PC-9 (cell line): ENCODE data around the gene LYPD6B.

Experiments used
- EZH2 ChIP-seq: fragments of 200-600 bp; sonication (generic); IDR thresholded peaks from 2 replicates; pipeline ENCODE4 v1.8.0; 2017; ENCODE audit warnings: antibody characterized with exemption, low read depth
- TF ChIP-seq, protein P1 (sequence below): fragments of 200-600 bp; sonication (generic); conservative IDR thresholded peaks from 2 replicates; pipeline ENCODE4 v1.6.1; 2017; ENCODE audit warnings: mixed run types, antibody characterized with exemption, mild to moderate bottlenecking, moderate library complexity

- TF ChIP-seq, protein P1, sequence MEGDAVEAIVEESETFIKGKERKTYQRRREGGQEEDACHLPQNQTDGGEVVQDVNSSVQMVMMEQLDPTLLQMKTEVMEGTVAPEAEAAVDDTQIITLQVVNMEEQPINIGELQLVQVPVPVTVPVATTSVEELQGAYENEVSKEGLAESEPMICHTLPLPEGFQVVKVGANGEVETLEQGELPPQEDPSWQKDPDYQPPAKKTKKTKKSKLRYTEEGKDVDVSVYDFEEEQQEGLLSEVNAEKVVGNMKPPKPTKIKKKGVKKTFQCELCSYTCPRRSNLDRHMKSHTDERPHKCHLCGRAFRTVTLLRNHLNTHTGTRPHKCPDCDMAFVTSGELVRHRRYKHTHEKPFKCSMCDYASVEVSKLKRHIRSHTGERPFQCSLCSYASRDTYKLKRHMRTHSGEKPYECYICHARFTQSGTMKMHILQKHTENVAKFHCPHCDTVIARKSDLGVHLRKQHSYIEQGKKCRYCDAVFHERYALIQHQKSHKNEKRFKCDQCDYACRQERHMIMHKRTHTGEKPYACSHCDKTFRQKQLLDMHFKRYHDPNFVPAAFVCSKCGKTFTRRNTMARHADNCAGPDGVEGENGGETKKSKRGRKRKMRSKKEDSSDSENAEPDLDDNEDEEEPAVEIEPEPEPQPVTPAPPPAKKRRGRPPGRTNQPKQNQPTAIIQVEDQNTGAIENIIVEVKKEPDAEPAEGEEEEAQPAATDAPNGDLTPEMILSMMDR = no peak
- TF ChIP-seq EZH2 = no peak
These were observed 19.5 kb upstream of the LYPD6B start for GRCh38 chr2:149018981-149019380.
